ENCODE data around the gene SSUH2. TPM values are rescaled to one million over a fixed set of nuclear protein-coding genes. Genes with fewer than 3 reads are reported as not detected.
"Not testable (repeated sequence)": the region's sequence is repeated elsewhere in the genome, so short reads cannot be mapped to it uniquely, and the experiment has no call there.

The SSUH2 gene
- total RNA-seq, 1 donor from 2014 or later, result 2.2 TPM

DNA sequence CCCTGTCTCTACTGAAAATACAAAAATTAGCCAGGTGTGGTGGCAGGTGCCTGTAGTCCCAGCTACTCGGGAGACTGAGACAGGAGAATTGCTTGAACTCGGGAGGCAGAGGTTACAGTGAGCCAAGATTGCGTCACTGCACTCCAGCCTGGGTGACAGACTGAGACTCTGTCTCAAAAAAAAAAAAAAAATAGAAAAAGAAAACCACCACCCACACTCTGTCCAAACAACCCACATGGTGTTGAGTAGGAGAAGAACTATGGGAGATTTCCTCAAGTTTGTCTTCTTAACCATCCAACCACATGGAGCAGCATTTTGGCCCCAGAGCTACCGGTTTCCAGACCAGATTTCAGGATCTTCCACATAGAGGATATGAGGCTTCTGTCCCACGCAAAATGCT lies 64.2 kb downstream of the SSUH2 start:
- not testable (repeated sequence) for DNase-seq

DNA sequence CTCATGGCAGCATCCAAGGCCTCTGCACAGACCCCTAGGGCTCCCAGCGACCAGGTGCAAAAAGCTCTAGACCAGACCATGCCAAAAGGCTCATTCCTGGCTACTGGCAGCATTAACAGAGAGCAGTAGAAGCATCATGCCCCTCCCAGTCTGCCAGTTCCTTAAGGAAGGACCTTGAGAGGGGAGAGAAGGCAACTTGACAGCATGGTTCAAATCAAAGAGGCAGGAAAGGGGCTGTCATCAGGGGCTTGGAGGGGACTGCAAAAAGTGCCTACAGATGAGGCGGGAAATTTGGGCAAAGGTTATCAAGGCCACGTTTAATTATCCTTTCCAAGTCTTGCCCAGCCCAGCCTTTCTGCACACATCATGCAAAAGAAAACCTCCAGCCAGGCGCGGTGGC lies 64.7 kb downstream of the SSUH2 start:
- DNase-seq, result no peak

DNA sequence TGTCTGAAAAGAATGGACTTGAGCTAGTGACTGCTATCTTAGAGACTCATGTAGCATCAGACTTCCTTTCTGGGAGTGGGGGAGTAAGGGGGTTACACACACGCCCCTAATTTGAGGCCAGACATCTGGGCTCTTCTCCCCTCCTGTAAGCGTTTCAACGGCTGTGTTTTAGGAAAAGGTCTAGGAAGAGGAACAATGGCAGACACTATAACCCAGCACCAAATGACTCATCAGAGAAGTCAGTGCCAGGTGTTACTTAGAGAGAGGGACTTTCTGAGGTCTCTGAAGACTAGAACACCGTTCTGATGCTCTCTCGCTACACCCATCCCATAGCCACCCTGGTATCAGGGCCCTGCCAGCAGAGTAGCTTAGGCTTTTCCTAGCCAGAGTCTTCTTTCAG lies 65.5 kb downstream of the SSUH2 start:
- DNase-seq, result no peak

- no peak for DNase-seq
Observed at GRCh38 chr3:8578282-8578681, 66.3 kb downstream of the SSUH2 start.

DNA sequence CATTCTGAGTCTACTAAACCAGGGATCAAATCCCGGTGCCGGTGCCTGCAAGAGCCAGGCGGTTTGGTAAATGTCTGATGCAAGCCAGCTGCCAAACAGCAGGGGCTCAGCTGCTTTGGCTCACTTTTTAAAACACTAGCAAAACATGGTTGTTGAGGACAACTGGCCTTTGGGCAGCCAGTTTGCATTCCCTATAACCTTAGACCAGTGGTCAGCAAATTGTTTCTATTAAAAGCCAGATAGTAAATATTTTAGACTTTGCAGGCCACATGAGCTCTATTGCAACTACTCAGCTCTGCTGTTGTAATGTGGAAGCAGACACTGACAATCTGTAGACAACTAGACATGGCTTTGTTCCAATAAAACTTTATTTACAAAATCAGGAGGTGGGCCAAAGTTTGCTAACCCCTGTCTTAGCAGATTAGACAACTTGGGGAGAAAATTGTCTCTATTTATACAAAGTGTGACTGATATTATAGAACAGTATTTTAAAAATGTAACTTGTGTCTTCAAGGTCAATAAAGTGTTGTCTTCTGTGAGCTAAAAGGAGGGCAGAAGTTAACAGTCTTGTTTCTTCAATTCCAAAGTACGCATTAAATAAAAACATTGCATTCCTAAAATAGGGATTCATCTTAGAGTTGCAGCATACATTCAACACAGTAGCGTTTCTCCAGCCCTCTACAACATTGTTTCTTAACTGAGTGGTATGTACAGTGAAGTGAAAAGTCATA lies 67.6 kb downstream of the SSUH2 start:
- DNase-seq, result no peak

GRCh38 chr3:8576436-8576835 lies 68.2 kb downstream of the SSUH2 start:
- DNase-seq, result no peak

DNA sequence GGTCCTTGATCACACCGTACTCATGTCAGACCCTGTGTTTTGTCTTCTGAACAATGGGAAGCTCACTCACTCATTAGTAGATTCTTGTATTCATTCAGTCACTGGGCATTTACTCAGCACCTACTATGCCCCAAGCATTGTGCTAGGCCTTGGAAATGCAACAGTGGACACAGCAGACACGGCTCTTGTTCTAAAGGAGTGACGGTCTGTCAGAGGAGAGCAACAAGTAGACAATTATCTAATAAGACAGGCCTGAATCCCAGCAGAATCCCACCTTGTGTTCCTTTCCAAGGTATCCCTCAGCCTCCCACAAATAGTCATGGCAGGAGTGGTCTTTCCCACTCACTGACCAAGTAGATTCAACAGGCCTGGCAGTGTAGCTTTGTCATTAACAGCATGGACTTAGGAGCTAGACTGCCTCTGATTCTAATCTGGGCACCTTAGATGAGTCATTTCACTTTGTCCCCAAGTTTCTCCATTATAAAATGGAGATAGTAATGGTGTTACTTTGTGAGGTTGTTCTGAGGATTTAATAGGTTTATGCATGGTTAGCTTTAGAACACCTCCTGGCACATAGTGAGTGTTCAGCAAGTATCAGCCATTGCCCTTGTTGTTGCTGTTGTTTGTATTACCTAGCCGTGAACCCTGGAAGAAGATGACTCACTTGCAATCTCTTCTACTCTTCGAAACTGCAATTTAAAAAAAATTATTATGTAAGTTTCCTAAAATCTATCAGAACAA lies 69.1 kb downstream of the SSUH2 start:
- no peak for DNase-seq

GRCh38 chr3:8574670-8575322 lies 69.8 kb downstream of the SSUH2 start:
- DNase-seq, result no peak

DNA sequence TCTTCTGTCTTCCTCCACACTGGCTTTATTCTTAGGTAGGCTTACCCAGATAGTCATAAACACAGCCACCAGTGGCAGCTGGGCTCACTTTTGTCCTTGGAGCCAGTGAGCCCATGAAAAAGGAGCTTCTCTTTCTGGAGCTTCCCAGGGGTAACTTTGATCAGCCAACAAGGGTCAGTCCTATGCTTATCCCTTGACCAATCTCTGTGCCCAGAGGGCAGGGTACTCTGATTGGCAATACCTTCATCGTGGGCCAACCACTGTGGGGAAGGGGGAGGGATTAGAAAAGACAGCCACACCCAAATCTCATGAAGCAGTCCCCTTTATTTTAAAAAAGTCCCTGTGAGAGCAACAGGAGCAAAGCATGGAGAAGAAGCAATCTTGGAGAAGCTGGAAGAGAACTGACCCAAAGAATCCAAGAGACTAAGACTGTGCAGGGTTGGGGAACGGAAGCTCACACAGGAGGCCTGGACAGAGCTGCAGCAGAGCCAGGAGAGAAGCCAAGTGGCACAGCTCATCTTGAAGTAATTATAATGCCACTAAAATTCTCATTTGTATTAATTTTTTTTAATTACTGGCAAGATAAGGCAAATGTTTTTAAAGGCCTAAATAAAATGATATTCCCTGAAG lies 70.4 kb downstream of the SSUH2 start:
- peak; percentile 39 for DNase-seq

DNA sequence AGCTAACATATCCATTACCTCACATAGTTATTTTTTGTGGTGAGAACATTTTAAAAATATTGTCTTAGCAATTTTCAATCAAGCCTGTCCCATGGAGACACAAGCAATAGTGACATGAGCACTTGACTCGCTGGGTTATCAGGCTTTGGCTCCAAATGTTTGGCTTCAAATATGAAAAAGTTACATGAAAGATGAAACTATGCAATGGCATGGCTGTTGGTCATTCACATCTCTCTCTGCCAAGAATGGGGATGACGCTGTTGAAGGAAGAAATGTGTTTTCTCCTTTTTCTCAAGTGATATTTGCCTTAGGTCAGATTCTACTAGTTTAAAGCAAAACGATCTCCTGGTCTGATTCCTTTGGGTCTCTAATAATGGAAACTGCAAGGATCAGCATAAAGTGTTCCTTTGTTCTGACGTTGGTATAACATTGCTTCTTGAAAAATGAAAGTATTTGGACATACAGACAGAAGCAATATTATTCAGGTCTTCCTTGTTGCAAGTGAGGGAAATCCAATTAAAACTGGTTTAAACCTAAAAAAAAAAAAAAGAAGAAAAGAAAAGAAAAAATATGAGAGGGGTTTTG lies 71.2 kb downstream of the SSUH2 start:
- peak; percentile 34 for DNase-seq

DNA sequence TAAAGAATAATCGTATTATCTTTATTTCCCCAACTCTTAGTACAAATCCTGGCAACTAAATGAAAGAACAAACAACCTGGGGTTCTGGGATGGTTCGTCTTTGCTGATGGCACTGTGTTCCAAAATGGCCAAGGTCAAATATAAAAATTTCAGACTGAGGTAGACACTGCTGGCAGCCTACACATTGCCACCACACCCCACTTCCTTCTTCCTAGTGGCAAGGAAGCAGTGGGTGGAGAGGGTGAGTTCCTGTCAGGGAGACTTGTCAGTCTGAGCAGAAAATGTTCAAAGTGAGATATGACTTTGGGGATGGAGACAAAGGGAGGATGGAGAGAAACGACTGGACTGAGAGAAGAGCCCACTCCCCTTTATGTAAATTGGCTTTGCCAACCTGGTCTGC lies 73.3 kb downstream of the SSUH2 start:
- no peak for DNase-seq

Other genes starting within 250 kb of the SSUH2 start
- 321 TPM for gene LMCD1, start 143.0 kb downstream of the SSUH2 start, total RNA-seq
- 143 TPM for gene CAV3, start 89.0 kb upstream of the SSUH2 start, total RNA-seq
- 0.62 TPM for gene OXTR, start 124.8 kb upstream of the SSUH2 start, total RNA-seq